ENCODE results near the gene PLXNA4.

DNA sequence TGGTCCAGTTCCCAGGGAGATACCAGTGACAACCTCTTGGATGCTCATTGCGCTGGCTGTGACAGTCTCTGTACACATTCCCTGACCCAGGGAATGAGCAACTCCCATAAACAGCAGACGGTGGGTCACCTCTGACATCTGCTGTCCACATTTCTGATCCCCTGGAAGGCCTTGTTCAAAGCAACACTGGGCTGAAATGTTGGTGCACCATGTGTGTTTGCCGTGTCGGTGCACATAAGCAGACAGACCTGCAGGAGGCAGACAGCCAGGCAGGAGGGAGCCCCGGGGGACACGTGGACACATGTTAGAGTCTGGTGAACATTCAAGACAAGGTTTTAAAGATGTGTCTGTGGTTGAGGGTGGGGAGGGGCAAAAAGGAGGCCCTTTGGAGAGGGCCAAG is 254.9 kb downstream of the PLXNA4 start:
- TF ChIP-seq, protein P1, sequence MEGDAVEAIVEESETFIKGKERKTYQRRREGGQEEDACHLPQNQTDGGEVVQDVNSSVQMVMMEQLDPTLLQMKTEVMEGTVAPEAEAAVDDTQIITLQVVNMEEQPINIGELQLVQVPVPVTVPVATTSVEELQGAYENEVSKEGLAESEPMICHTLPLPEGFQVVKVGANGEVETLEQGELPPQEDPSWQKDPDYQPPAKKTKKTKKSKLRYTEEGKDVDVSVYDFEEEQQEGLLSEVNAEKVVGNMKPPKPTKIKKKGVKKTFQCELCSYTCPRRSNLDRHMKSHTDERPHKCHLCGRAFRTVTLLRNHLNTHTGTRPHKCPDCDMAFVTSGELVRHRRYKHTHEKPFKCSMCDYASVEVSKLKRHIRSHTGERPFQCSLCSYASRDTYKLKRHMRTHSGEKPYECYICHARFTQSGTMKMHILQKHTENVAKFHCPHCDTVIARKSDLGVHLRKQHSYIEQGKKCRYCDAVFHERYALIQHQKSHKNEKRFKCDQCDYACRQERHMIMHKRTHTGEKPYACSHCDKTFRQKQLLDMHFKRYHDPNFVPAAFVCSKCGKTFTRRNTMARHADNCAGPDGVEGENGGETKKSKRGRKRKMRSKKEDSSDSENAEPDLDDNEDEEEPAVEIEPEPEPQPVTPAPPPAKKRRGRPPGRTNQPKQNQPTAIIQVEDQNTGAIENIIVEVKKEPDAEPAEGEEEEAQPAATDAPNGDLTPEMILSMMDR (IDR thresholded peaks at IDR 0.05; ENCODE audit: poor library complexity) = peak; percentile 18
- no peak for TF ChIP-seq EZH2 (IDR thresholded peaks at IDR 0.05; ENCODE audit: borderline replicate concordance)
- no peak for TF ChIP-seq EZH2phosphoT487 (IDR thresholded peaks at IDR 0.05; ENCODE audit: low read depth, severe bottlenecking, unreplicated experiment)

Measured in hepatocyte (in vitro differentiated cells).